Measurements from ENCODE around the gene C11orf21. TPM values are rescaled to one million over a fixed set of nuclear protein-coding genes. Genes with fewer than 3 reads are reported as not detected.

C11orf21 gene
- polyA plus RNA-seq, 1 of the 3 experiments (the other 2 are of a cell fraction): 0.03 TPM

GRCh38 chr11:2290351-2290841 is 11.3 kb downstream of the C11orf21 start:
- Histone ChIP-seq H3K9ac (no peak overlapping the region), H3F3A (replicated peaks; ENCODE audit: insufficient read depth) (no peaks in the 10 kb centered on the region), H3K4me2 (no peak overlapping the region), H3K9me3 (no peaks in the 10 kb centered on the region), H3K4me1 (ENCODE audit: control insufficient read depth in 1 of 2, insufficient read depth in 2 of 2, low read depth in 1 of 2, low read length in 1 of 2) (no peaks in the 10 kb centered on the region), H3K79me2 (ENCODE audit: insufficient read depth) (no peaks in the 10 kb centered on the region), H3K9me2 (no peaks in the 10 kb centered on the region), H3K36me3 (replicated peaks in 1 of 2; ENCODE audit: control insufficient read depth in 1 of 2, insufficient read depth in 2 of 2, low read length in 1 of 2) (no peaks in the 10 kb centered on the region), H2AFZ (ENCODE audit: low read depth) (no peak overlapping the region), H3K27me3 (ENCODE audit: insufficient read depth) (no peaks in the 10 kb centered on the region; the same call in 1 of the 2 replicates), H3K27ac (ENCODE audit: low read depth in 2 of 2, low read length in 1 of 2) (no peak overlapping the region), H4K20me1 (ENCODE audit: insufficient read depth) (no peaks in the 10 kb centered on the region), H3K4me3 (ENCODE audit: low read depth in 2 of 2, low read length in 1 of 2) (no peak overlapping the region)
- POLR2A ChIA-PET: no interaction called here
- 34% methylated on average over 7 of the region's 10 CpGs for WGBS (ENCODE audit: low lambda C conversion rate)
- CTCF ChIA-PET: interaction anchor here (0.6 to 1.5 kb wide), 3 partner anchors 9 to 130 kb away, joined by 3 to 5 read pairs (median 3); no protein-coding TSS in a partner anchor
- no peak for TF ChIP-seq ELF1 (IDR thresholded peaks at IDR 0.05)
- no peak for TF ChIP-seq JUND (IDR thresholded peaks at IDR 0.05)
- no peak for TF ChIP-seq ZBTB33 (IDR thresholded peaks at IDR 0.05; ENCODE audit: borderline replicate concordance, low read depth)
- no peak for TF ChIP-seq TEAD4 (IDR thresholded peaks at IDR 0.05; ENCODE audit: borderline replicate concordance, insufficient read depth)
- TF ChIP-seq MEF2A (IDR thresholded peaks at IDR 0.05; ENCODE audit: borderline replicate concordance, low read depth): no peak
- no peak for TF ChIP-seq RCOR1 (IDR thresholded peaks at IDR 0.05; ENCODE audit: low read length)
- TF ChIP-seq, protein P1, sequence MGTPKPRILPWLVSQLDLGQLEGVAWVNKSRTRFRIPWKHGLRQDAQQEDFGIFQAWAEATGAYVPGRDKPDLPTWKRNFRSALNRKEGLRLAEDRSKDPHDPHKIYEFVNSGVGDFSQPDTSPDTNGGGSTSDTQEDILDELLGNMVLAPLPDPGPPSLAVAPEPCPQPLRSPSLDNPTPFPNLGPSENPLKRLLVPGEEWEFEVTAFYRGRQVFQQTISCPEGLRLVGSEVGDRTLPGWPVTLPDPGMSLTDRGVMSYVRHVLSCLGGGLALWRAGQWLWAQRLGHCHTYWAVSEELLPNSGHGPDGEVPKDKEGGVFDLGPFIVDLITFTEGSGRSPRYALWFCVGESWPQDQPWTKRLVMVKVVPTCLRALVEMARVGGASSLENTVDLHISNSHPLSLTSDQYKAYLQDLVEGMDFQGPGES (IDR thresholded peaks at IDR 0.05; ENCODE audit: low read depth, low read length): no peak
- TF ChIP-seq RXRA (IDR thresholded peaks at IDR 0.05; ENCODE audit: borderline replicate concordance, low read depth): no peak
- TF ChIP-seq YY1 (IDR thresholded peaks at IDR 0.05; ENCODE audit: low read depth): no peak
- TF ChIP-seq, protein P2, sequence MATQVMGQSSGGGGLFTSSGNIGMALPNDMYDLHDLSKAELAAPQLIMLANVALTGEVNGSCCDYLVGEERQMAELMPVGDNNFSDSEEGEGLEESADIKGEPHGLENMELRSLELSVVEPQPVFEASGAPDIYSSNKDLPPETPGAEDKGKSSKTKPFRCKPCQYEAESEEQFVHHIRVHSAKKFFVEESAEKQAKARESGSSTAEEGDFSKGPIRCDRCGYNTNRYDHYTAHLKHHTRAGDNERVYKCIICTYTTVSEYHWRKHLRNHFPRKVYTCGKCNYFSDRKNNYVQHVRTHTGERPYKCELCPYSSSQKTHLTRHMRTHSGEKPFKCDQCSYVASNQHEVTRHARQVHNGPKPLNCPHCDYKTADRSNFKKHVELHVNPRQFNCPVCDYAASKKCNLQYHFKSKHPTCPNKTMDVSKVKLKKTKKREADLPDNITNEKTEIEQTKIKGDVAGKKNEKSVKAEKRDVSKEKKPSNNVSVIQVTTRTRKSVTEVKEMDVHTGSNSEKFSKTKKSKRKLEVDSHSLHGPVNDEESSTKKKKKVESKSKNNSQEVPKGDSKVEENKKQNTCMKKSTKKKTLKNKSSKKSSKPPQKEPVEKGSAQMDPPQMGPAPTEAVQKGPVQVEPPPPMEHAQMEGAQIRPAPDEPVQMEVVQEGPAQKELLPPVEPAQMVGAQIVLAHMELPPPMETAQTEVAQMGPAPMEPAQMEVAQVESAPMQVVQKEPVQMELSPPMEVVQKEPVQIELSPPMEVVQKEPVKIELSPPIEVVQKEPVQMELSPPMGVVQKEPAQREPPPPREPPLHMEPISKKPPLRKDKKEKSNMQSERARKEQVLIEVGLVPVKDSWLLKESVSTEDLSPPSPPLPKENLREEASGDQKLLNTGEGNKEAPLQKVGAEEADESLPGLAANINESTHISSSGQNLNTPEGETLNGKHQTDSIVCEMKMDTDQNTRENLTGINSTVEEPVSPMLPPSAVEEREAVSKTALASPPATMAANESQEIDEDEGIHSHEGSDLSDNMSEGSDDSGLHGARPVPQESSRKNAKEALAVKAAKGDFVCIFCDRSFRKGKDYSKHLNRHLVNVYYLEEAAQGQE (IDR thresholded peaks at IDR 0.05; ENCODE audit: low read depth, low read length): no peak
- no peak for TF ChIP-seq POLR2AphosphoS5 (IDR thresholded peaks at IDR 0.05; ENCODE audit: low read depth, low read length)
- no peak for DNase-seq
